Prostate gland (tissue), 2 donors: ENCODE results near the gene YEATS4.

Experiments used
- CTCF ChIP-seq, 4 experiments: fragments of 200-600 bp in 2 of 4; fragments of 450-650 bp in 2 of 4; sonication (generic) in 2 of 4; IDR thresholded peaks; 1 replicate in 3 of 4; 2 replicates in 1 of 4; pipeline ENCODE4 v1.5.1; 2016 to 2019; ENCODE audit warnings: antibody characterized with exemption in 4 of 4, mild to moderate bottlenecking in 2 of 4, moderate library complexity in 2 of 4
- POLR2A ChIP-seq: fragments of 450-650 bp; IDR thresholded peaks from one replicate; pipeline ENCODE4 v1.6.1; 2016; ENCODE audit warnings: antibody characterized with exemption, mild to moderate bottlenecking
- POLR2AphosphoS5 ChIP-seq: sonication (generic); formaldehyde crosslinking; IDR thresholded peaks from one replicate; pipeline ENCODE4 v1.6.1; 2017; ENCODE audit warnings: antibody characterized with exemption

GRCh38 chr12:69425417-69425816 lies 65.9 kb downstream of the YEATS4 start:
- TF ChIP-seq POLR2A (no peak), CTCF (IDR thresholded peaks at IDR 0.05) (no peak), POLR2AphosphoS5 (no peak)
